ENCODE data around the gene RBFOX2. TPM values are rescaled to one million over a fixed set of nuclear protein-coding genes. Genes with fewer than 3 reads are reported as not detected.
A peak's percentile ranks its signal among the peaks of the same experiment; 100 is the strongest.

RBFOX2 gene
- total RNA-seq, 2 experiments from 2014 or later = 1.9 to 2.4 TPM

GRCh38 chr22:35728639-35729308 is 299.9 kb downstream of the RBFOX2 start:
- intact Hi-C loops (cut with DNase I, micrococcal nuclease) = no loop called here
- Mint-ChIP-seq H3K4me3 (no peak overlapping the region), H3K27me3 (peaks cover 4% of the 10 kb centered on the region), H3K4me1 (ENCODE audit: low read depth) (no peaks in the 10 kb centered on the region), H3K27ac (no peak overlapping the region), H3K9me3 (no peaks in the 10 kb centered on the region), H3K36me3 (ENCODE audit: low read depth) (no peaks in the 10 kb centered on the region)
- Histone ChIP-seq H3K36me3 (ENCODE audit: insufficient read depth, low read length) (no peaks in the 10 kb centered on the region), H3K4me1 (ENCODE audit: insufficient read depth, low read length) (no peaks in the 10 kb centered on the region), H3K27ac (ENCODE audit: low read depth in 1 of 2, low read length in 2 of 2) (no peak overlapping the region), H3K9me3 (ENCODE audit: control insufficient read depth in 1 of 2, insufficient read depth in 1 of 2, low read length in 2 of 2) (no peaks in the 10 kb centered on the region), H3K4me3 (ENCODE audit: low read length) (no peak overlapping the region), H3K27me3 (ENCODE audit: control insufficient read depth in 1 of 2, insufficient read depth in 2 of 2, low read length in 2 of 2) (no peaks in the 10 kb centered on the region)
- CTCF ChIA-PET = no interaction called here
- ATAC-seq (ENCODE audit: poor library complexity) (no peak), DNase-seq (peak in 1 of 14 experiments; percentile 2)
- no peak for TF ChIP-seq CTCF (IDR thresholded peaks at IDR 0.05)
- POLR2A ChIA-PET = no interaction called here

- H3K27me3 Mint-ChIP-seq = peaks cover 4% of the 10 kb centered on the region
- no peak overlapping the region for H3K4me3 ChIP-seq (ENCODE audit: low read length)
- H3K36me3 Mint-ChIP-seq (ENCODE audit: low read depth) = no peaks in the 10 kb centered on the region
- no peak overlapping the region for H3K27ac ChIP-seq (ENCODE audit: low read depth in 1 of 2, low read length in 2 of 2)
- H3K4me1 ChIP-seq (ENCODE audit: insufficient read depth, low read length) = no peaks in the 10 kb centered on the region
- no peak for ATAC-seq (ENCODE audit: poor library complexity)
- intact Hi-C loops (cut with DNase I, micrococcal nuclease) = no loop called here
- H3K9me3 Mint-ChIP-seq = no peaks in the 10 kb centered on the region
- H3K27me3 ChIP-seq (ENCODE audit: control insufficient read depth in 1 of 2, insufficient read depth in 2 of 2, low read length in 2 of 2) = no peaks in the 10 kb centered on the region
- H3K4me3 Mint-ChIP-seq = no peak overlapping the region
- H3K27ac Mint-ChIP-seq = no peak overlapping the region
- H3K36me3 ChIP-seq (ENCODE audit: insufficient read depth, low read length) = no peaks in the 10 kb centered on the region
- no peaks in the 10 kb centered on the region for H3K9me3 ChIP-seq (ENCODE audit: control insufficient read depth in 1 of 2, insufficient read depth in 1 of 2, low read length in 2 of 2)
- no peak for TF ChIP-seq CTCF (IDR thresholded peaks at IDR 0.05)
- no peak for DNase-seq
- ChIA-PET CTCF (no interaction called here), POLR2A (no interaction called here)
- H3K4me1 Mint-ChIP-seq (ENCODE audit: low read depth) = no peaks in the 10 kb centered on the region
These were observed 301.2 kb downstream of the RBFOX2 start for GRCh38 chr22:35727436-35727835.

DNA sequence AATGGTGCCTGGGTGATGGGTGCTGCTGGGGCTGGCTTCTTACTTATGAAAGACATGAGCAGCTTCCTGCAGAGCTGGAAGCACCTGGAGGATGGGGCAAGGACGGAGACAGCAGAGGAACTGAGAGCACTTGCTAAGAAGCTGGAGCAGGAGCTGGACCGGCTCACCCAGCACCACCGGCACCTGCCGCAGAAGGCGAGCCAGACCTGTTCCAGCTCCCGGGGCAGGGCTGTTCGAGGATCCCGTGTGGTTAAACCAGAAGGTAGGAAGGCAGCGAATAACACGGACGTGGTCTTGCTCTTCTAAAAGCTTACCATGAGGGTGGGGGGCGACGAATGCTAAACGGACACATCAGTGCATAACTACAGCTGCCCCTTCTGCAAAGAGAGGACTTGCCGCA is 301.7 kb downstream of the RBFOX2 start:
- H3K27me3 Mint-ChIP-seq = peaks cover 4% of the 10 kb centered on the region
- Histone ChIP-seq H3K27ac (ENCODE audit: low read depth in 1 of 2, low read length in 2 of 2) (no peak overlapping the region), H3K27me3 (ENCODE audit: control insufficient read depth in 1 of 2, insufficient read depth in 2 of 2, low read length in 2 of 2) (no peaks in the 10 kb centered on the region), H3K9me3 (ENCODE audit: control insufficient read depth in 1 of 2, insufficient read depth in 1 of 2, low read length in 2 of 2) (no peaks in the 10 kb centered on the region), H3K36me3 (ENCODE audit: insufficient read depth, low read length) (no peaks in the 10 kb centered on the region), H3K4me1 (ENCODE audit: insufficient read depth, low read length) (no peaks in the 10 kb centered on the region), H3K4me3 (ENCODE audit: low read length) (no peak overlapping the region)
- H3K9me3 Mint-ChIP-seq = no peaks in the 10 kb centered on the region
- H3K4me1 Mint-ChIP-seq (ENCODE audit: low read depth) = no peaks in the 10 kb centered on the region
- H3K36me3 Mint-ChIP-seq (ENCODE audit: low read depth) = no peaks in the 10 kb centered on the region
- ChIA-PET POLR2A (no interaction called here), CTCF (no interaction called here)
- DNase-seq = no peak
- H3K27ac Mint-ChIP-seq = no peak overlapping the region
- ATAC-seq (ENCODE audit: poor library complexity) = no peak
- TF ChIP-seq CTCF (IDR thresholded peaks at IDR 0.05) = no peak
- no peak overlapping the region for H3K4me3 Mint-ChIP-seq
- intact Hi-C loops (cut with DNase I, micrococcal nuclease) = no loop called here
